SK-N-SH treated with all-trans-retinoic acid at 6 μM for 48 hours (cell line): ENCODE results near the gene TAS2R3.
"Not testable (repeated sequence)": the region's sequence is repeated elsewhere in the genome, so short reads cannot be mapped to it uniquely, and the experiment has no call there.

Source experiments
- ATAC-seq: fragments of 200-7000 bp; cut with Tn5 transposase; 3 replicates; pipeline ENCODE4 v1.9.1; 2020; ENCODE audit warnings: mild to moderate bottlenecking, moderate library complexity
- ARNTL ChIP-seq: fragments of 450-650 bp; formaldehyde crosslinking; IDR thresholded peaks from 2 replicates; pipeline ENCODE4 v1.5.0; 2020; ENCODE audit warnings: low read depth, mild to moderate bottlenecking, moderate library complexity, borderline replicate concordance
- BACH2 ChIP-seq: fragments of 250-450 bp; sonication (Bioruptor Pico); IDR thresholded peaks from 2 replicates; pipeline ENCODE4 v1.9.0; 2021; ENCODE audit warnings: mild to moderate bottlenecking, borderline replicate concordance
- CREB5 ChIP-seq: fragments of 250-450 bp; sonication (Bioruptor Pico); IDR thresholded peaks from 2 replicates; pipeline ENCODE4 v1.5.1; 2020; ENCODE audit warnings: low read depth, mild to moderate bottlenecking, moderate library complexity
- CSDC2 ChIP-seq: fragments of 250-450 bp; sonication (Bioruptor Pico); IDR thresholded peaks from 2 replicates; pipeline ENCODE4 v1.5.0; 2020; ENCODE audit warnings: mild to moderate bottlenecking, moderate library complexity
- CSRNP3 ChIP-seq: fragments of 250-450 bp; sonication (Bioruptor Pico); IDR thresholded peaks from 2 replicates; pipeline ENCODE4 v1.5.1; 2021; ENCODE audit warnings: mild to moderate bottlenecking, moderate library complexity
- ESRRG ChIP-seq: fragments of 250-450 bp; sonication (Bioruptor Pico); IDR thresholded peaks from 2 replicates; pipeline ENCODE4 v1.6.1; 2021; ENCODE audit warnings: mild to moderate bottlenecking
- GLIS3 ChIP-seq: fragments of 250-450 bp; sonication (Bioruptor Pico); IDR thresholded peaks from 2 replicates; pipeline ENCODE4 v1.5.0; 2020; ENCODE audit warnings: mild to moderate bottlenecking, moderate library complexity
- ISL1 ChIP-seq: fragments of 250-450 bp; sonication (Bioruptor Pico); IDR thresholded peaks from 2 replicates; pipeline ENCODE4 v2.1.2; 2022; ENCODE audit warnings: mild to moderate bottlenecking, moderate library complexity
- OSR1 ChIP-seq: fragments of 250-450 bp; sonication (Bioruptor Pico); IDR thresholded peaks from 2 replicates; pipeline ENCODE4 v1.8.0; 2022; ENCODE audit warnings: moderate library complexity, mild to moderate bottlenecking, inconsistent platforms
- PATZ1 ChIP-seq: fragments of 250-450 bp; sonication (Bioruptor Pico); IDR thresholded peaks from 2 replicates; pipeline ENCODE4 v1.8.0; 2020; ENCODE audit warnings: mild to moderate bottlenecking, moderate library complexity, borderline replicate concordance
- POU6F1 ChIP-seq: fragments of 250-450 bp; sonication (Bioruptor Pico); IDR thresholded peaks from 2 replicates; pipeline ENCODE4 v1.8.0; 2021; ENCODE audit warnings: low read depth, mild to moderate bottlenecking, moderate library complexity, borderline replicate concordance
- PPARA ChIP-seq: fragments of 250-450 bp; sonication (Bioruptor Pico); IDR thresholded peaks from 2 replicates; pipeline ENCODE4 v1.5.0; 2020; ENCODE audit warnings: mild to moderate bottlenecking, borderline replicate concordance
- RARB ChIP-seq: fragments of 250-450 bp; sonication (Bioruptor Pico); IDR thresholded peaks from 2 replicates; pipeline ENCODE4 v1.8.0; 2021; ENCODE audit warnings: mild to moderate bottlenecking, moderate library complexity
- SNAI2 ChIP-seq: fragments of 250-450 bp; sonication (Bioruptor Pico); IDR thresholded peaks from 2 replicates; pipeline ENCODE4 v1.5.0; 2020; ENCODE audit warnings: mild to moderate bottlenecking, moderate library complexity
- TCF4 ChIP-seq: fragments of 250-450 bp; sonication (Bioruptor Pico); IDR thresholded peaks from 2 replicates; pipeline ENCODE4 v1.8.0; 2021; ENCODE audit warnings: mild to moderate bottlenecking, moderate library complexity, borderline replicate concordance
- TOX ChIP-seq: fragments of 250-450 bp; sonication (Bioruptor Pico); IDR thresholded peaks from 2 replicates; pipeline ENCODE4 v1.8.0; 2021; ENCODE audit warnings: mild to moderate bottlenecking, moderate library complexity, borderline replicate concordance
- TSHZ2 ChIP-seq: fragments of 250-450 bp; sonication (Bioruptor Pico); IDR thresholded peaks from 2 replicates; pipeline ENCODE4 v1.5.0; 2020; ENCODE audit warnings: mild to moderate bottlenecking, moderate library complexity
- ZC3H10 ChIP-seq: fragments of 250-450 bp; sonication (Bioruptor Pico); IDR thresholded peaks from 2 replicates; pipeline ENCODE4 v1.5.1; 2021; ENCODE audit warnings: mild to moderate bottlenecking, moderate library complexity
- ZFP3 ChIP-seq: fragments of 250-450 bp; sonication (Bioruptor Pico); IDR thresholded peaks from 2 replicates; pipeline ENCODE4 v1.5.0; 2020; ENCODE audit warnings: mild to moderate bottlenecking, moderate library complexity
- ZFP30 ChIP-seq: fragments of 450-650 bp; formaldehyde crosslinking; IDR thresholded peaks from 2 replicates; pipeline ENCODE4 v1.5.0; 2022; ENCODE audit warnings: mild to moderate bottlenecking, moderate library complexity
- ZNF70 ChIP-seq: fragments of 450-650 bp; formaldehyde crosslinking; IDR thresholded peaks from 2 replicates; pipeline ENCODE4 v1.5.0; 2020; ENCODE audit warnings: mild to moderate bottlenecking, moderate library complexity
- ZNF8 ChIP-seq: fragments of 450-650 bp; formaldehyde crosslinking; IDR thresholded peaks from 2 replicates; pipeline ENCODE4 v1.5.0; 2020; ENCODE audit warnings: mild to moderate bottlenecking, moderate library complexity

TAS2R3 gene

GRCh38 chr7:141748396-141748795 lies 15.5 kb upstream of the TAS2R3 start:
- TF ChIP-seq ZNF8 (CRISPR knock-in tag), result no peak
- TF ChIP-seq ZNF70 (CRISPR knock-in tag), result no peak
- no peak for TF ChIP-seq PPARA
- TF ChIP-seq CREB5 (CRISPR knock-in tag), result no peak
- TF ChIP-seq ESRRG, result no peak
- TF ChIP-seq ZFP3 (CRISPR knock-in tag), result no peak
- no peak for TF ChIP-seq ZFP30 (CRISPR knock-in tag)
- TF ChIP-seq GLIS3 (CRISPR knock-in tag), result no peak
- TF ChIP-seq CSRNP3, result no peak
- TF ChIP-seq POU6F1, result no peak
- no peak for TF ChIP-seq BACH2
- no peak for TF ChIP-seq SNAI2 (CRISPR knock-in tag)
- no peak for TF ChIP-seq ARNTL (CRISPR knock-in tag)
- TF ChIP-seq RARB (CRISPR knock-in tag), result no peak
- no peak for TF ChIP-seq PATZ1 (CRISPR knock-in tag)
- no peak for TF ChIP-seq TCF4 (CRISPR knock-in tag)
- no peak for TF ChIP-seq TSHZ2 (CRISPR knock-in tag)
- TF ChIP-seq TOX (CRISPR knock-in tag), result no peak
- no peak for TF ChIP-seq ZC3H10 (CRISPR knock-in tag)
- no peak for TF ChIP-seq CSDC2

GRCh38 chr7:141751904-141752303 lies 12.0 kb upstream of the TAS2R3 start:
- ATAC-seq, result not testable (repeated sequence)

More at GRCh38 chr7:141748396-141748795, 15.5 kb upstream of the TAS2R3 start:
- no peak for ATAC-seq

GRCh38 chr7:141752634-141753033 lies 11.3 kb upstream of the TAS2R3 start:
- no peak for ATAC-seq
- TF ChIP-seq OSR1 (no peak), ISL1 (CRISPR knock-in tag) (no peak), CREB5 (CRISPR knock-in tag) (no peak), ESRRG (no peak), POU6F1 (no peak), GLIS3 (CRISPR knock-in tag) (no peak), TOX (CRISPR knock-in tag) (no peak), TSHZ2 (CRISPR knock-in tag) (no peak), ZNF70 (CRISPR knock-in tag) (no peak), CSDC2 (no peak), ARNTL (CRISPR knock-in tag) (no peak), SNAI2 (CRISPR knock-in tag) (no peak)
